NCI-H446 (cell line): Measurements from ENCODE around the gene FOSL1.
A peak's percentile ranks its signal among the peaks of the same experiment; 100 is the strongest.

ENCODE experiments used
- DNase-seq, 2 experiments: peaks; one replicate each; lab custom pipeline; 2025; lab: John Stamatoyannopoulos, UW

The FOSL1 gene

DNA sequence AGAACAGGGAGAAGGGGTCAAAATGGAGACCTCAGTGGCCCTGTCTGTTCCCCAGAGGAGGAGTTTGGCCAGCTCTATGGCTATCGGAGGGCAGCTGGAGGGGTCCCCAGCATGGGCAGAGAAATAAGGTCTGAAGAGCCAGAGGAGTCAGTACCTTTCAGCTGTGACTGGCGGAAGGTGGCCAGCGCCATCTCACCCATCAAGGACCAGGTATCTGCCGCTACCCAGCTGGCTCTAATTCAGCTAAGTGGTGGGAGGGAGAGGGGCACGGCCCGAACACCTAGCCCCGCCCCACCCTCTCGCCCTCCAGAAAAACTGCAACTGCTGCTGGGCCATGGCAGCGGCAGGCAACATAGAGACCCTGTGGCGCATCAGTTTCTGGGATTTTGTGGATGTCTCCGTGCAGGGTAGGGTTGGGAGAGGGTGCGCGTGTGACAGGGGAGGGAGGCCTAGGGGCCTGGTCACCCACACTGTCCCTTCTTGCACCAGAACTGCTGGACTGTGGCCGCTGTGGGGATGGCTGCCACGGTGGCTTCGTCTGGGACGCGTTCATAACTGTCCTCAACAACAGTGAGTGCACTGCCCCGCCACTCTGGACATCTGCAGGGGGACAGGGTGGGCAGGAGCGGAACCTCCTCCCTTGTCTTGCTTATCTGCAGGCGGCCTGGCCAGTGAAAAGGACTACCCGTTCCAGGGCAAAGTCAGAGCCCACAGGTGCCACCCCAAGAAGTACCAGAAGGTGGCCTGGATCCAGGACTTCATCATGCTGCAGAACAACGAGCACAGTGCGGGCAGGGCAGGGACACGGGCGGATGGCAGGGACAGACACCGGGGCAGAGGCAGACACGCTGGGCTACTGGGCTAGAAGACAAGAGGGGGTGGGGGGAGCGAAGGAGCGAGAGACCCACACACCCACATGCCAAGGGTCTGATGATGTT is 17.8 kb downstream of the FOSL1 start:
- DNase-seq = no peak

DNA sequence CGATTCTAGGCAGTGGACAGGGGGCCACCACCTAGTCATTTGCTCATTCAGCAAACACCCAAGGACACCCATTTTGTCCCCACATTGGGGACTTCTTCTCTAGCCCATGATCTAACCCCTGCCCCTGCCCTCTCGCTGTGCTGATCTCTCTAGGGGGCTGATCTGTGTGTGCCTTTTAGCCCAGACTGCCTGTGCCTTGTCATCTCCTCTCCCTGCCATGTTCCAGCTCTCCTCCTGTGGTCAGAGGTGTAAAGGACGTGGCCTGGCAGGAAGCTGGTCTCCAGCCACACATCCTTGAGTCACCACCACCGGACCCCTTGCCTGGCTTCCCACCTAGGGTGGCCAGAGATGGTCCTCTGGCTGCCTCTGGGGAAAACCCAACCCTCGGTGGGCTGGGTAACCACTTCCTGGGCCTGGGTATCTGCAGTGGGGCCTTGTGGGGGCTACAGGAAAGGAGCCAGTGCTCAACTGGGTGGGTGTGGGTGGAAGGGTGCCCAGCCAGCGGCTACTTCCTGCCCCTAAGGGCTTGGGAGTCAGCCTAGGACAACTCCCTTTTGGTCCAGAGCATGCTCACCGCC is 19.3 kb downstream of the FOSL1 start:
- no peak for DNase-seq

DNA sequence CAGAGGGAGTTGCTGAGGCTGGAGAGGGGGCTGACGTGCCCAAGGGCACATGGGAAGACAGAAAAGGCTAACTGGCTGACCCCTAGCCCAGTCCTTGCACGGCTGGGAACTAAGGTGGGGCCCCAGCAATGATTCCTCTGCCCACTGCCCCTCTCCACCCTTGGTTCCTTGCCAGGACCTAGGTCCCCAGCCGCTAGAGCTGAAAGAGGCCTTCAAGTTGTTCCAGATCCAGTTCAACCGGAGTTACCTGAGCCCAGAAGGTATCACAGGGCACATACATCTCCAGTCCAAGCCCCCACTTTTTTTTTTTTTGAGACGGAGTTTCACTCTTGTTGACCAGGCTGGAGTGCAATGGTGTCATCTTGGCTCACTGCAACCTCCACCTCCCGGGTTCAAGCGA is 20.2 kb downstream of the FOSL1 start:
- no peak for DNase-seq

DNA sequence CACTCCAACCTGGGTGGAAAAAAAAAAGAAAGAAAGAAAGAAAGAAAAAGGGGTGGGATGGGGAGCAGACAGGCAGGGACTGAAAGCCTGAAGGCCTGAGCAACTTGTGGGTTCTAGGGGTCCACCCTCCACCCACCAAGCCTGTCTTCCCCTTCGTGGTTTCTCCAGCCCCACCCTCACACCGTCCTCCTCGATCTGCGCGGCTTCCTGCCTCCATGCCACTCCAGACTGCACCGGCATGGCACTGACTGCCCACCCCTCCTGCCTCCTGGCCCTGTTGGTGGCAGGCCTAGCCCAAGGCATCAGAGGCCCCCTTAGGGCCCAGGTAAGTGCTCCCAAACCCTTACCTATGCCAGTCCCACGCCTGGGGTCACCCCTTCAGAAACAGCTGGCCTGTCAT is 20.6 kb downstream of the FOSL1 start, which contains the start of gene CTSW:
TSS of gene CTSW (plus strand) at position 221 of the 400 bp plus-strand sequence. CDS start at position 239, 18 bp downstream.
- no peak for DNase-seq

DNA sequence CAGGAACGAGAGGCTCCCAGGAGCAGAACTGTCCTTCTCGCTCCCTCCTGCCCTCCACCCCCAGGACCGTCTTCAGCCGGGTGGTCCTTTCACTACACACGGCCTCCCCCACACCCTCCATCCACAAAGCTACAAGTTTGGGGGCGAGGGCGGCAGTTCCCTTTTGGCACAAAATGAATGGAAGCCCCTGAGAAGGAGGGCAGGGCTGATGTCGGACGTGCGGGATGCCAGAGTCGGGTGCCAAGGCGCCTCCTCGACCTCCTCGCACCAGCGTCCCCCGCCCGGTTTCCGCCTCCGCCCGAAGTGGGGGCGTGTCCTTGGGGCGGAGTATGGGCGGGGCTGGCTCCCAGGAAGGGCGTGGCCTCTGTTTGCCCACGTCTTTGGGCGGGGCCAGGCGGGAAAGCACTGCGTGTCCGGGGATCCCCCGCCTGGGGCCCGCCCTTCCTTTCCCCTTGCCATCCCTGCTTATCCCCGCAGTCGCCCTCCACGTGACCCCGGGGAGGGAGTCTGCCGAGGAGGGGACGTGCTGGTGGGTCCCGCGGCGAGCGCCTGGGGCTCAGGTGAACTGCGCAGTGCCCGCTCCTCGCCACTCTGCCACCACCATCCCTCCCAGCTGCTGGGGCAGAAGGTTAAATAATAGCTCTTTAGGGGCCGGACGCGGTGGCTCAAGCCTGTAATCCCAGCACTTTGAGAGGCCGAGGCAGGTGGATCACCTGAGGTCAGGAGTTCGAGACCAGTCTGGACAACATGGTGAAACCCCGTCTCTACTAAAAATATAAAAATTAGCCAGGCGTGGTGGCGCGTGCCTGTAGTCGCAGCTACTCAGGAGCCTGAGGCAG is 26.7 kb downstream of the FOSL1 start:
- peak; percentile 52 to 95 for DNase-seq

DNA sequence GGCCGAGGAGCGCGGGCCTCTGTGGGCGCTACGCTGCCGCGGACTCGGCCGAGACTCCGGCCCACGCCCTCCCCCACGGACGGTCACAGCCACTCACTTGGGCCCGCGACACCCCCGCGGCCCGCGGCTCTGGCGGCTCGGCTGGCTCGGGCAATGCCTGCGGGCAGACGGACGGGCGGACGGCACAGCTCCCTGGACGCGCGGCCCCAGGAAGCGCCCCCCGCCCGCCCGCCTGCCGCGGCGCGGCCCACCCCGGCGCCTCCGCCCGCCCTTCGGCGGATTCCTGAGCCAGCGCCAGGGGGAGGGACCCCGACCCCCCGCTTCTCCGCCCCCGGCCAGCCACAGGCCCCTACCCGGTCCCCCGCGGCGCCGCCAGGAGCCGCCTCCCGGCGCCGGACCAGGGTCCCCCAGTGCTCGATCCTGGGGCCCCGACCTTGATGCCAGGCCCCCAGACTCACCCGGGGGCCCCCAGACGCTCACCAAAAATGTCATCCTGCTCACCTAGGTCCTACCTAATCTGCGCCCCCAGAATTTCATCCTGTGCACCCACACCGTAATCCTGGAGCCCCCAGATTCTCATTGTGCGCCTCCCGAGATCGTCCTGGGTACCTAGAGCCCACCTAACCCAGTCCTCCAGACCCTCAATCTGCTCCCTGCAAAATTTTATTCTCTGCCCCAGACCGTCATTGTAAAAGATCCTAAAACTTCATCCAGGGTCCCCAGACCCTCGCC is 27.4 kb downstream of the FOSL1 start, which contains the start of gene EFEMP2:
TSS of gene EFEMP2 (minus strand) at position 215 of the 732 bp plus-strand sequence. CDS start 446 bp downstream, outside the sequence.
- no peak for DNase-seq

DNA sequence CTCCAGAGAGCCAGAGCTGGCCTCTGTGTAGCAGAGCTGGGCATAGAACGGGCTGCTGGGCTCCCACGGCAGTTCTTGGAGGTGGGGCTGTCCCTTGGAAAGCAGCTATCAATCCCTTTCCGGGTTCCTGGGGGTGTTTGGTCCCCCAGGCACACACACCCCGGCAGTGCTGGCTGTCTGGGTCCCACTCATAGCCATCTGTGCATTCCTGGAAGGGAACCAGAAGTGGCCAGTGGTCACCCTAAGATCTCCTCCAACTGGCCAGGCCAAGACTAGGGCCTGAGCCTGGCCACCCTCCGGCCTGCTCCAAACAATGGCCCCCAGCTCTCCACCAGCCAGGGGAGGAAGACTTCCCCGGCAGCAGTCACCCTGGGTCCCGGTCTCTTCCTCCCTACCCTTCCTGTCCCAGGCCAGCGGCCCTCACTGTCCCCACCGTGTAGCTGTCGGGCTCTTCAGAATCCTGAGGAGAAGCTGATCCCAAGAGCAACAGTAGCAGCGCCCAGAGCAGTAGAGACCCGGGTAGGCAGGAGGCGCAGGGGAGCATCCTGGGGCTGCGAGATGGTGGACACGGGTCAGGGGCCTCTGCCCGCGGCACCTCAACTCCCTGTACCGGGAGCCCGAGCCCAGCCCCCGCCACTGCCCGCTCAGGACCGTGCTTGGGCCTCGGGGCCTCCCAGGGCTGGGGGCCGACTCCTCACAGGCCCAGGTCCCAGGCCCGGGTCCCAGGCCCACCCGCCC is 28.2 kb downstream of the FOSL1 start:
- no peak for DNase-seq

DNA sequence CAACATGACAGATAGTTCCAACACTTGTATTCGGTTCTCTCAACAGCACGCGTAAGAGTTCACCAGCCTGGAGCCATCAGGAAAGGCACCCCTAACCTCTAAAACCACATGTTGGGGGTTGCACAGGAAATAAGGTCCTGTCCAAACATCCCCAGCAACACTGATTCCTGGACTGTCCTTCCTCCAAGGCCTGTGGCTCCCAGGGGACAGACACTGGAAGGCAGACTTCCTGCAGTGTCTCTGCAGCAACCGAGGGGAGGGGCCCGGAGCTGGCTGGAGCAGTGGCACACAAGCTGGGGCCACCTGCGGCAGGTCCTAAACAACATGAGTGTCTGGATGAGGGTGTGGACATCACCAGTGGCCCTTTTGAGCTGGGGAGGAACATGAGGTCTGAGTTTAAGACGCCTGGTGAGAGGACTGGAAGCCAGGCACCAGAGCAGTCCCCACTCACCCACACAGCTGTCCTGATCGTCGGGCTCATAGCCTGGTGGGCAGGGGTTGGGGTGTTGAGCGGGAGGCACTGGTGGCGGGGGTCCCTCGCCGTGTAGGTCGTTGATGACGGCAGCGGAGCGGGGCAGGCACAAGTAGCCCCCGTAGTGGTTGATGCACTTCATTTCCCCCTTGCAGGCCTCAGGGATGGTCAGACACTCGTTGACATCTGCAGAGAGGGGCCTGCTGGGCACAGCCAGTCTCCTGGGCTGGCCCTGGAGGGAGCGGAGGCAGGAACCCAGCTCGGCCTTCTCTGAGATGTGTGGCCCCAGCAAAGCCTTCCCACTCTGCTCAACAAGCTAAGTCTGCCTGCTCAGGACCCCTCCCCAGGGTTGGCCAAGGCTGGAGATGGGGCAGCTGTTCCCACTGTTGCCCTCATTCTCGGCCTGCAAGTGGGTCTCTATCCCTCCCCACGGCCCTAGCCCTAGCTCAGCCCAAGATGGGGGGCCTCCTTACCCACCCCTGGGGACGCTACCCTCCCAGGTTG is 29.2 kb downstream of the FOSL1 start:
- DNase-seq = no peak

DNA sequence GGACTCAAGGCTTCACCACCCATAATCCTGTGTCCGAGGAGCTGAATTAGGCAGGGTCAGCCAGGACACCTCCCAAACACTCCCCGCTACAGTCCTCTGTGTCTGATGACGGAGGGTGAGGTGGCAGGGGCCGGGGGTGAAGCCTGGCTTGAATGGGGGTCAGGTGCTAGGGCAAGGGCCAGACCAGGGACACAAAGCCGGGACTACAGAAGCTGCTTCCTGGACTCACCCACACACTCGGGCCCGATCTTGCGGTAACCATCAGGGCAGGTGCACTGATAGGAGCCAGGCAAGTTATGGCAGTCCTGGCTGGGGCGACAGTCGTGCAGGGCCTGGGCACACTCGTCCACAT is 29.9 kb downstream of the FOSL1 start:
- no peak for DNase-seq

DNA sequence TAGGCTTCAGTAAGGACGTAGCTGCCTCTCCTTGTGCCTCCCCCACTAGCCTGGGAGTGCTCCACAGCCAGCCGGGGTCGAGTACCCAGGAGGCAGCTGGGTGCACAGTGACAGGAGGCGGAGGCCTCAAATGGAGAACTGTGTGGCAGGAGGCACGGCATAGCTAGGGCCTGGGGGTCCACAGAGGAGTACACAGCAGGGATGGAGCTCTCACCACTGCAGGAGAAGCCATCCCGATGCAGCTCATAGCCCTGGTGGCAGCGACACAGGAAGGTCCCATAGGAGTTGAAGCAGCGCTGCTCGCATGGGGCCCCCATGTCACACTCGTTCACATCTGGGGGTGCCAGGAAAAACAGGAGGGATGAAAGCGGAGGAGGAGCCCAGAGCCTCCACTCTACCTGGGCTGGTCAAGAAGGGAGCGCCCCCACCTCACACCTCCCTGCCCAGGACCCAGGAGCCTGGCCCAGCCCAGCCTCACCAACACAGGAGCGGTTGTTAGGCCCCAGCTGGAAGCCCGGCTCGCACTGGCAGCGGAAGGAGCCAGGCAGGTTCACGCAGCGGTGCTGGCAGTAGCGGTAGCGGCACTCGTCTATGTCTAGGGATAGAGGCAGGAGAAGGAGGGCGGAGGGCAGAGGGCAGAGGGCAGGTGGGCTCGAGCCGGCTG is 30.4 kb downstream of the FOSL1 start:
- DNase-seq = no peak

DNA sequence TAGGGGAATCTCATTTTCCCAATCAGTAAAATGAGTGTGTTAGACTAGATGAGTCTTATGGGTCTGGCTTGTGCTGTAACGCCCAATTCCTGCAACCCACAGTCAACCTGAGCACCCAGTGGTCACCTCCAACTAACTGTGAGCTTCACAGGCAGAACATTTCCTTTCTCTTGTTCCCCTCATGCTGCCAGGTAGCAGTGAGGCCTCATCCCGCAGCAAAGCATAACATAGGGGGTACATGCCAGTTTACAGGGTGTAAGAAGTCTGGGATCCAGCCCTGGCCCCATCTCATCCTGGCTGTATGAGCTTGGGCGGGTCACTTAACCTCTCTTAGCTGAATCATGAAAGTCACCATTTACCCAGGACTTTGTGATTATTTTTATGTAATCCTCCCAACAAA is 31.3 kb downstream of the FOSL1 start:
- no peak for DNase-seq

DNA sequence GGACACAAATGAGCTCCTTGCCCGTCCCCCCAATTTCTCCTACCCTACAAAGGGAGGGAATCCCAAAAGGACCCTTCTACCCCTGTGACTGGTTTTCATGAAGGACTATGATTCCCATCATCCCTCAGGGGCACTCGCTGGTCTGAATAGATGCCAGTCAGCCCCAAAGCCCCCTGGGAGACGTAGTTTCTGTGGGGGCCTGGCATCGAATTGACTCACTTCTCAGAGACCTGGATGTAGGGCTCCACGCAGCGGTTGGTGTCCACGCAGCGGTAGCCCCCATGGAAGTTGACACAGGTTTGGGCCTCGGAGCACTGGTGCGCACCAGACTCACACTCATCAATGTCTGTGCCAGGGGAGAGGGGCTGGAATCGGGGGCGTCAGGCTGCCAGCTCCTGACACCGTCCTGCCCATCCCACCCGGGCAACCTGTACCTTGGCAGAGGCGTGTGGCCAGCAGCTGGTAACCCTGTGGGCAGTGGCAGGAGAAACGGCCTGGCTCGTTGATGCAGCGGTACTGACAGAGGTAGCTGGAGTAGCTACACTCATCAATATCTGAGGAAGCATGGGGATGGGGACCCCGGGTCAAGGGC is 32.0 kb downstream of the FOSL1 start:
- DNase-seq = peak in 1 of 2 experiments; percentile 29

DNA sequence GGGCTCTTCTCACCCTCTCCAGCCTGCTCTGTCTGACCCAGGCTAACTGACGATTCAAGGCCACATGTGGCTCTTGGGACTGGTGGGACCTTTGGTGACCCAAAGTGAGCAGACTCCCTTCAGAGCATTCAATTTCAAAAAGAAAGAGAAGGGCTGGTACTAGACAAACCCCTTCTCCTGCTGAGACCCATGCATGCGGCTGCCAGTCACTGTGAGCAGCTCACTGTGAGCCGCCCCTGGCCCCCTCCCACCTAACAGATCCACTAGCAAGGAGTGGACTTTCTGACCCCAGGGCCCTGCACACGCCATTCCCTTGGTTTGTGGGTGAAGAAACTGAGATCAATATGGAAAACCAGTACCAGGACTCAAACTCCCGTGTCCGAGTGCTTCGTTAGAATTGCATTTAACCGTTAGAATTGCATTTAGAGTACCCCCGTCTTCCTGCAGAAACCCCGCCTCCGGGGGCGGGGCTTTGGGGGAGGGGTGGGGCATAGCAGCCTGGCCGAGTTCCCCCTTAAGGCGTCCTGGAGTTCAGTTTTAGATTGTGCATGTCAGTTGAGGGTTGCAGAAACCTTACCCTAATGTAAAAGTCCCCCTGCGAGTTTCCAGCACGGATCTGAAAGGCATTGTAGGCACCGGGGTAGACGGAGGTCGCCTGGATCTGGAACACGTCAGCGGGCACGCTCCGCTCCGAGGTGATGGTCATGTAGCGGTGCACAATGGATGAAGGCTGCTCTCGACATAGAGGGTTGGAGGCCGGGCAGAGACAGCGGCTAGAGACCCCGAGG is 32.7 kb downstream of the FOSL1 start:
- DNase-seq = no peak

DNA sequence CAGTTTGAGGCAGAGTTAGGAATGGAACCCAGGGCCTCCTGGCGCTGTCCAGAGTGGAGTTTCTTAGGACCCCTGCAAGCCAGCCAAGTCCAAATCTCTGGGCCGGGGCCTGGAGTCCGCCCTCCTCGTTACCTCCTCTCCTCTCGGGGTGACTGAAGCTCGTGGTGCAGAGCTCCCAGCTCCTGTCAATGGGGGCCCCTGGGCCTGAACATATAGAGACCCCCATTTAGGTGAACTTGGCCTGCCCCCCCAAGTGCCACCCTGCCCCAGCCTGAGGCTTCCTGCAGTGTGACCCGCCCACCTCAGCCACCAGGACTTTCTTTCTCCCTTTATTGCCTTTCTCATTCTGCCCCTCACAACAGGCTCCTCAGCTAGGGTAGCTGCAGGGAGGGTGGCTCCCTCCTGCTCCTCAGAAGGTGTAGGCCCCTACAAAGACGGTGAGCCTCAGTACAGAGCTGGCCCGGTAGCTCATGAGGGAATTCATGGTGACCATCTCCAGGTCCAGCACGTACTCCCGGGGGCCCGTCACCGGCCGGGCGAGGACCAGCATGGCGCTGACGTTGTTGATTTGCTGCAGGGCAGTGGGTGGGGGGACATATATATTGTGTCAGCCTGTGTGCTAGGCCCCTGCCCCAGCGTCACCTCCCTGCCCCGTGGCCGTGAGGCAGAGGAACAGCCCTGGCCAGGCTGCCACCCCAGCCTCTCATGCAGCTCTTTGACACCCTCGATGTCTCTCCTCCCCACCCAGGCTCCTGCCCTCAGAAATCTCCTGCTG is 33.5 kb downstream of the FOSL1 start:
- DNase-seq = no peak

DNA sequence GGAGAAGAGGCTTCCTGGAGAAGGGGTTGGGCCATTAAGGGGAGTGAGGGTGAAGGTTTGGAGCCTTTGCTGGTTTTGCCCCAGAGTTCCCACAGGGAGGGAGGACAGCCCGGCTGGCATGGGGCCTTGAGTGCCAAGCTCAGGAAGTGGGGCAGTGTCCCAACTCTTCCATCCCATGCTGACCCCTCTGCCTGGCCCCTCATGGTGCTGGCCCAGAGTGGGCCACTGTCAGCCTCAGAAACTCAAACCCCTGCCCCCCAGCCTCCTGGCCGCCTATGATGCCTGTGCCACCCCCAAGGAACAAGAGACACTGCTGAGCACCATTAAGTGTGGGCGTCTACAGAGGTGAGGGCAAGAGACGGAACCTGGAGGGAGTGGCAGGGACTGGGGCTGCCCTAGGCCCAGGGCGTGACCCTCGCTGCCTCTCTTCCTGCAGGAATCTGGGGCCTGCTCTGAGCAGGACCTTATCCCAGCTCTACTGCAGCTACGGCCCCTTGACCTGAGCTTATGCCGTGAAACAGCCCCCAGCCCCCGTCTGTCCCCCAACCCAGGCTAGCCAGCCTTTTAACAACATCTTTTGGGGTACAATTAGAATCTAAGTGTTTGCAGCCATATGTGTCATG is 34.5 kb downstream of the FOSL1 start:
- DNase-seq = no peak

DNA sequence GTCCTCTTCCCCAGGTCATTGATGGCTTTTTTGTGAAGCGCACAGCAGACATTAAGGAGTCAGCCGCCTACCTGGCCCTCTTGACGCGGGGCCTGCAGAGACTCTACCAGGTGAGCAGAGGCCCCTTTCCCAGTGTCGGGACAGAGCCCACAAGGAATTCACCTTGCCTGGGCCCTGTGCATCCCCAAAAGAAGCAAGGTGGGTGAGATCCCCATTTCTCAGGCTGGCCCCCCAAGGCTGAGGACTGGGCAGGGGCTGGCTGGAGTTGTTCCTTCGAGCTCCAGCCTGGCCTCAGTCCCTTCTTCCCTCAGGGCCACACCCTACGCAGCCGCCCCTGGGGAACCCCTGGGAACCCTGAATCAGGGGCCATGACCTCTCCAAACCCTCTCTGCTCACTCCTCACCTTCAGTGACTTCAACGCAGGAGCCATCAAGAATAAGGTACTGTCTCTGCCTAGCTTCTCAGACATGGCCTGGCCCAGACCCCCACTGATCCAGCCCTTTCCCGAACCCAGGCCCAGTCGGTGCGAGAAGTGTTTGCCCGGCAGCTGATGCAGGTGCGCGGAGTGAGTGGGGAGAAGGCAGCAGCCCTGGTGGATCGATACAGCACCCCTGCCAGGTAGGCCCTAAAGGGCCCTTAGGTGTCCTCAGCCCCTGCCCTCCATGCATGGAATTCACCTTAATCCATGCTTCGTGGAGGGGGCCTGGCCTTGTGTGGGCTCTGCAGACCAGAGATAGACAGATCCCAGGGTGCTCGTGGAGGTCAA is 35.3 kb downstream of the FOSL1 start:
- DNase-seq = no peak
